Stimulated activated CD8-positive, alpha-beta memory T cell treated with anti-CD3 and anti-CD28 coated beads, Interleukin-2, amount 100 ng/mL, for 1 hour (primary cell): ENCODE results near the gene CCDC6.
"Not testable (repeated sequence)": the region's sequence is repeated elsewhere in the genome, so short reads cannot be mapped to it uniquely, and the experiment has no call there.

ENCODE experiments used
- DNase-seq, 2 donors: peaks; one replicate each; pipeline ENCODE4 v3.0.0-alpha.2; 2020; ENCODE audit warnings: low read depth in 2 of 2

CCDC6 gene

GRCh38 chr10:59905731-59906416, 482 bp downstream of the CCDC6 start:
- DNase-seq: no peak

GRCh38 chr10:59905066-59905730, 1.2 kb downstream of the CCDC6 start:
- DNase-seq: no peak

- DNase-seq: no peak
These were observed 1.8 kb downstream of the CCDC6 start for GRCh38 chr10:59904426-59905065.

GRCh38 chr10:59903871-59904270, 2.5 kb downstream of the CCDC6 start:
- no peak for DNase-seq

GRCh38 chr10:59902016-59902415, 4.3 kb downstream of the CCDC6 start:
- no peak for DNase-seq

GRCh38 chr10:59901470-59901869, 4.9 kb downstream of the CCDC6 start:
- no peak for DNase-seq

- DNase-seq: no peak
These were observed 6.2 kb downstream of the CCDC6 start for GRCh38 chr10:59900048-59900727.

GRCh38 chr10:59898125-59898835, 8.1 kb downstream of the CCDC6 start:
- DNase-seq: no peak

- DNase-seq: no peak
These were observed 10.2 kb downstream of the CCDC6 start for GRCh38 chr10:59896191-59896590.

- DNase-seq: no peak
These were observed 10.7 kb downstream of the CCDC6 start for GRCh38 chr10:59895629-59896116.

- no peak for DNase-seq
These were observed 12.2 kb downstream of the CCDC6 start for GRCh38 chr10:59894114-59894513.

GRCh38 chr10:59892697-59893096, 13.7 kb downstream of the CCDC6 start:
- DNase-seq: no peak

GRCh38 chr10:59891936-59892335, 14.4 kb downstream of the CCDC6 start:
- DNase-seq: no peak

GRCh38 chr10:59891349-59891748, 15.0 kb downstream of the CCDC6 start:
- DNase-seq: no peak

GRCh38 chr10:59888781-59889435, 17.4 kb downstream of the CCDC6 start:
- DNase-seq: no peak

- no peak for DNase-seq
These were observed 18.2 kb downstream of the CCDC6 start for GRCh38 chr10:59887972-59888640.

- DNase-seq: no peak
These were observed 19.4 kb downstream of the CCDC6 start for GRCh38 chr10:59887006-59887405.

- DNase-seq: no peak
These were observed 20.8 kb downstream of the CCDC6 start for GRCh38 chr10:59885430-59886134.

GRCh38 chr10:59884893-59885292, 21.5 kb downstream of the CCDC6 start:
- not testable (repeated sequence) for DNase-seq

GRCh38 chr10:59881640-59882039, 24.7 kb downstream of the CCDC6 start:
- no peak for DNase-seq
